HepG2 (cell line): Measurements from ENCODE around the gene TMEM41B. TPM values are rescaled to one million over a fixed set of nuclear protein-coding genes. Genes with fewer than 3 reads are reported as not detected.
"Not testable (repeated sequence)": the region's sequence is repeated elsewhere in the genome, so short reads cannot be mapped to it uniquely, and the experiment has no call there.

Experiments used
- ATAC-seq: fragments of 200-7000 bp; cut with Tn5 transposase; 3 replicates; pipeline ENCODE4 v1.9.1; 2020; ENCODE audit warnings: mild to moderate bottlenecking, moderate library complexity
- BruUV-seq: library from RNA; stranded (reverse); fragments of 400-500 nt; replicated peaks from 2 replicates; lab custom pipeline; 2021; lab: Mats Ljungman, UMichigan
- CTCF ChIA-PET: fragments of 300-600 bp; formaldehyde crosslinking; extraction: SDS; loops from one replicate; lab custom pipeline; 2021; ENCODE audit warnings: low total read pairs, inconsistent platforms, low intra/inter-chr PET ratio; lab: Yijun Ruan, JAX
- POLR2A ChIA-PET: fragments of 350-600 bp; sonication (Branson Sonifier 250); formaldehyde crosslinking; loops from one replicate; lab custom pipeline; 2020; ENCODE audit warnings: antibody characterized with exemption, inconsistent platforms; lab: Yijun Ruan, JAX
- DNase-seq: peaks from one replicate; pipeline ENCODE4 v3.0.0-alpha.2; 2015; ENCODE audit warnings: low spot score
- FAIRE-seq: peaks from 3 replicates; lab custom pipeline; 2011; peaks lifted over from hg19 to GRCh38; lab: Jason Lieb, UNC
- H2AFZ ChIP-seq: one replicate; pipeline ENCODE4 v1.6.1; 2011; ENCODE audit warnings: low read length, inconsistent platforms
- H3K27ac ChIP-seq: fragments of 300-600 bp; 3 replicates; pipeline ENCODE4 v1.8.0; 2011; ENCODE audit warnings: mixed run types, mild to moderate bottlenecking, mixed read lengths, low read length, inconsistent platforms; ENCODE audit not compliant: insufficient read depth; ENCODE audit errors: extremely low read length
- H3K27me3 ChIP-seq, 2 experiments: fragments of 200-600 bp in 1 of 2; 2 replicates in 1 of 2; 3 replicates in 1 of 2; pipeline versions ENCODE4 v1.6.0 to v1.8.0; 2011; ENCODE audit warnings: low read length in 2 of 2, mild to moderate bottlenecking in 2 of 2, moderate library complexity in 2 of 2, inconsistent platforms in 1 of 2; ENCODE audit not compliant: insufficient read depth in 2 of 2, control insufficient read depth in 1 of 2
- H3K36me3 ChIP-seq, 2 experiments: fragments of 200-600 bp in 1 of 2; replicated peaks in 1 of 2; 2 replicates in 1 of 2; 3 replicates in 1 of 2; pipeline versions ENCODE4 v1.5.1 to v1.8.0; 2011; ENCODE audit warnings: low read length in 2 of 2, inconsistent platforms in 1 of 2; ENCODE audit not compliant: insufficient read depth in 2 of 2, control insufficient read depth in 1 of 2
- H3K4me1 ChIP-seq: 2 replicates; pipeline ENCODE4 v1.5.1; 2012; ENCODE audit warnings: low read length, inconsistent platforms; ENCODE audit not compliant: insufficient read depth
- H3K4me2 ChIP-seq: 2 replicates; pipeline ENCODE4 v1.6.0; 2011; ENCODE audit warnings: low read depth, low read length, inconsistent platforms
- H3K4me3 ChIP-seq, 3 experiments: fragments of 200-600 bp in 1 of 3; sonication (generic), shearing (Covaris generic) in 1 of 3; replicated peaks in 1 of 3; 2 replicates each; pipeline ENCODE4 v1.5.1; 2011 to 2016; ENCODE audit warnings: low read length in 3 of 3, inconsistent platforms in 2 of 3, low read depth in 2 of 3, mild to moderate bottlenecking in 2 of 3, control low read depth in 1 of 3, mixed read lengths in 1 of 3; ENCODE audit not compliant: insufficient read depth in 1 of 3
- H3K79me2 ChIP-seq: one replicate; pipeline ENCODE4 v1.6.1; 2011; ENCODE audit warnings: low read length, inconsistent platforms; ENCODE audit not compliant: insufficient read depth
- H3K9ac ChIP-seq: 2 replicates; pipeline ENCODE4 v1.6.0; 2011; ENCODE audit warnings: mild to moderate bottlenecking, low read depth, low read length, inconsistent platforms; ENCODE audit not compliant: insufficient read depth
- H3K9me3 ChIP-seq: 2 replicates; pipeline ENCODE4 v1.5.1; 2012; ENCODE audit warnings: mild to moderate bottlenecking, low read length
- H4K20me1 ChIP-seq: 2 replicates; pipeline ENCODE4 v1.6.0; 2011; ENCODE audit warnings: inconsistent platforms, mild to moderate bottlenecking, low read length, moderate library complexity; ENCODE audit not compliant: insufficient read depth
- CBFB ChIP-seq: sonication (generic); formaldehyde crosslinking; IDR thresholded peaks from 2 replicates; pipeline ENCODE4 v1.4.0; 2020; ENCODE audit warnings: missing genetic modification reagents
- CEBPB ChIP-seq: IDR thresholded peaks from 2 replicates; pipeline ENCODE4 v1.6.1; 2011; ENCODE audit warnings: low read depth, low read length, improper control_type of control experiment, borderline replicate concordance
- GTF3A ChIP-seq: sonication (generic); formaldehyde crosslinking; conservative IDR thresholded peaks from 2 replicates; pipeline ENCODE4 v1.4.0; 2020; ENCODE audit warnings: mild to moderate bottlenecking, missing genetic modification reagents
- NFIB ChIP-seq: sonication (generic); formaldehyde crosslinking; IDR thresholded peaks from 2 replicates; pipeline ENCODE4 v1.9.0; 2021; ENCODE audit warnings: missing genetic modification reagents, mild to moderate bottlenecking, borderline replicate concordance
- NKX3-1 ChIP-seq: sonication (generic); formaldehyde crosslinking; IDR thresholded peaks from 2 replicates; pipeline ENCODE4 v1.5.0; 2020; ENCODE audit warnings: missing genetic modification reagents
- SRF ChIP-seq: IDR thresholded peaks from 2 replicates; pipeline ENCODE4 v1.6.1; 2011; ENCODE audit warnings: mild to moderate bottlenecking, low read depth, low read length, moderate library complexity
- THYN1 ChIP-seq: sonication (generic); formaldehyde crosslinking; IDR thresholded peaks from 2 replicates; pipeline ENCODE4 v1.8.1; 2023; ENCODE audit warnings: low read depth, mild to moderate bottlenecking, moderate library complexity, missing genetic modification reagents, borderline replicate concordance
- ZBTB7A ChIP-seq: sonication (generic); formaldehyde crosslinking; IDR thresholded peaks from 2 replicates; pipeline ENCODE4 v1.8.0; 2022; ENCODE audit warnings: mild to moderate bottlenecking, missing genetic modification reagents
- ZFP36L2 ChIP-seq: sonication (generic); formaldehyde crosslinking; IDR thresholded peaks from 2 replicates; pipeline ENCODE4 v1.4.0; 2020; ENCODE audit warnings: missing genetic modification reagents
- ZNF432 ChIP-seq: sonication (generic); formaldehyde crosslinking; IDR thresholded peaks from 2 replicates; pipeline ENCODE4 v1.5.0; 2020; ENCODE audit warnings: missing genetic modification reagents, mild to moderate bottlenecking, borderline replicate concordance
- ZNF569 ChIP-seq: sonication (generic); formaldehyde crosslinking; IDR thresholded peaks from 2 replicates; pipeline ENCODE4 v1.5.0; 2020; ENCODE audit warnings: mild to moderate bottlenecking, missing genetic modification reagents, moderate library complexity, borderline replicate concordance
- ZNF790 ChIP-seq: sonication (generic); formaldehyde crosslinking; IDR thresholded peaks from 2 replicates; pipeline ENCODE4 v1.8.0; 2022; ENCODE audit warnings: missing genetic modification reagents, mild to moderate bottlenecking, borderline replicate concordance
- ZSCAN20 ChIP-seq: sonication (generic); formaldehyde crosslinking; IDR thresholded peaks from 2 replicates; pipeline ENCODE4 v1.4.0; 2020; ENCODE audit warnings: missing genetic modification reagents, mild to moderate bottlenecking, borderline replicate concordance
- WGBS: methylation state at CpG from one replicate; pipeline ENCODE4 v1.1.6; 2017; ENCODE audit warnings: low lambda C conversion rate; 5-methylcytosine and 5-hydroxymethylcytosine counted together
- in situ Hi-C: cut with HindIII; loops from 2 replicates; pipeline ENCODE4 v1.10.0; 2017; ENCODE audit warnings: low pct_unique_long_range_greater_than_20kb; ENCODE audit not compliant: extremely low pct_ligation_motif_present
- intact Hi-C: fragments of 100-400 bp; cut with micrococcal nuclease; formaldehyde crosslinking; loops from one replicate; pipeline ENCODE4 v1.10.0; 2022; ENCODE audit not compliant: unreplicated experiment
- polyA plus RNA-seq, 8 experiments: library from polyadenylated mRNA; depleted of rRNA in 3 of 8; stranded (reverse) in 7 of 8; unstranded in 1 of 8; fragments of >200 nt; fragmentation: Illumina TruSeq in 4 of 8; extraction: Trizol in 4 of 8; gene quantifications; 2 replicates each; pipeline versions ENCODE4 v1.2.1 to v1.2.3, GENCODE V29; 2011 to 2016; ENCODE audit warnings: low read depth in 4 of 8, missing spikeins in 1 of 8, mixed read lengths in 1 of 8; ENCODE audit not compliant: insufficient read depth in 1 of 8
- total RNA-seq, 5 experiments: library from RNA; depleted of rRNA; stranded (reverse); fragments of >200 nt; fragmentation: Illumina TruSeq; extraction: Trizol; gene quantifications; 2 replicates each; pipeline ENCODE4 v1.2.3, GENCODE V29; 2016; ENCODE audit warnings: low read depth in 1 of 5
- TF ChIP-seq, protein P1 (sequence below): sonication (generic); formaldehyde crosslinking; conservative IDR thresholded peaks from 2 replicates; pipeline ENCODE4 v1.5.0; 2020; ENCODE audit warnings: missing genetic modification reagents
- TF ChIP-seq, protein P2 (sequence below): sonication (generic); formaldehyde crosslinking; IDR thresholded peaks from 2 replicates; pipeline ENCODE4 v1.4.0; 2020; ENCODE audit warnings: missing genetic modification reagents

The TMEM41B gene
- total and polyA plus RNA-seq, 2 of the 13 experiments (the other 11 are each of a cell fraction or from before 2014, with no cell fraction given), result 36.8 to 48.1 TPM

DNA sequence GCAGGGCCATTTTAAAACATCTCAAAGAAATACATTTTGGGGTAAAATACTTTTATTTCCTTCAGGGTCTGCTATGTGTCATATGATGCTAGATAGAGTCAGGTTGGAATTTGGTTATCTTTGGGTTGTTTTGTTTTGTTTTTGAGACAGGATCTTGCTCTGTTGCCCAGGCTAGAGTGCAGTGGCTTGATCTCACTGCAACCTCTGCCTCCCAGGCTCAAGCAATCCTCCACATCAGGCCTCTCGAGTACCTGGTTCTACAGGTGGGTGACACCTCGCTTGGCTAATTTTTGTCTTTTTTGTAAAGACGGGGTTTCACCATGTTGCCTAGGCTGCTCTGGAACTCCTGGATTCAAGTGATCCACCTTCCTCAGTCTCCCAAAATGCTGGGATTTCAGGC is 66.5 kb downstream of the TMEM41B start:
- Histone ChIP-seq H3K27me3 (no peaks in the 10 kb centered on the region), H3K4me3 (no peak overlapping the region), H3K9me3 (no peaks in the 10 kb centered on the region), H4K20me1 (peaks cover 24% of the 10 kb centered on the region; the same call in 1 of the 2 replicates), H3K36me3 (no peaks in the 10 kb centered on the region; a peak in 1 of 5 replicates), H3K9ac (no peak overlapping the region), H3K79me2 (peaks cover 71% of the 10 kb centered on the region), H2AFZ (no peak overlapping the region), H3K4me1 (peaks cover 11% of the 10 kb centered on the region), H3K27ac (no peak overlapping the region), H3K4me2 (no peak overlapping the region)
- WGBS, result 95% methylated on average over 3 of the region's 3 CpGs
- DNase-seq (no peak), FAIRE-seq (no peak), ATAC-seq (no peak)
- intact Hi-C loops (no loop called here), in situ Hi-C loops (no loop called here)
- CTCF ChIA-PET, result no interaction called here
- BruUV-seq, result no TSS peak
- POLR2A ChIA-PET, result no interaction called here
- TF ChIP-seq, protein P1, sequence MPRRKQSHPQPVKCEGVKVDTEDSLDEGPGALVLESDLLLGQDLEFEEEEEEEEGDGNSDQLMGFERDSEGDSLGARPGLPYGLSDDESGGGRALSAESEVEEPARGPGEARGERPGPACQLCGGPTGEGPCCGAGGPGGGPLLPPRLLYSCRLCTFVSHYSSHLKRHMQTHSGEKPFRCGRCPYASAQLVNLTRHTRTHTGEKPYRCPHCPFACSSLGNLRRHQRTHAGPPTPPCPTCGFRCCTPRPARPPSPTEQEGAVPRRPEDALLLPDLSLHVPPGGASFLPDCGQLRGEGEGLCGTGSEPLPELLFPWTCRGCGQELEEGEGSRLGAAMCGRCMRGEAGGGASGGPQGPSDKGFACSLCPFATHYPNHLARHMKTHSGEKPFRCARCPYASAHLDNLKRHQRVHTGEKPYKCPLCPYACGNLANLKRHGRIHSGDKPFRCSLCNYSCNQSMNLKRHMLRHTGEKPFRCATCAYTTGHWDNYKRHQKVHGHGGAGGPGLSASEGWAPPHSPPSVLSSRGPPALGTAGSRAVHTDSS (CRISPR knock-in tag), result no peak
- TF ChIP-seq ZFP36L2 (CRISPR knock-in tag) (no peak), GTF3A (no peak), ZNF569 (no peak), ZBTB7A (CRISPR knock-in tag) (no peak), SRF (no peak), CBFB (CRISPR knock-in tag) (no peak), NKX3-1 (CRISPR knock-in tag) (no peak), CEBPB (no peak), ZSCAN20 (no peak), THYN1 (CRISPR knock-in tag) (no peak), ZNF432 (CRISPR knock-in tag) (no peak), ZNF790 (no peak), NFIB (no peak)
- TF ChIP-seq, protein P2, sequence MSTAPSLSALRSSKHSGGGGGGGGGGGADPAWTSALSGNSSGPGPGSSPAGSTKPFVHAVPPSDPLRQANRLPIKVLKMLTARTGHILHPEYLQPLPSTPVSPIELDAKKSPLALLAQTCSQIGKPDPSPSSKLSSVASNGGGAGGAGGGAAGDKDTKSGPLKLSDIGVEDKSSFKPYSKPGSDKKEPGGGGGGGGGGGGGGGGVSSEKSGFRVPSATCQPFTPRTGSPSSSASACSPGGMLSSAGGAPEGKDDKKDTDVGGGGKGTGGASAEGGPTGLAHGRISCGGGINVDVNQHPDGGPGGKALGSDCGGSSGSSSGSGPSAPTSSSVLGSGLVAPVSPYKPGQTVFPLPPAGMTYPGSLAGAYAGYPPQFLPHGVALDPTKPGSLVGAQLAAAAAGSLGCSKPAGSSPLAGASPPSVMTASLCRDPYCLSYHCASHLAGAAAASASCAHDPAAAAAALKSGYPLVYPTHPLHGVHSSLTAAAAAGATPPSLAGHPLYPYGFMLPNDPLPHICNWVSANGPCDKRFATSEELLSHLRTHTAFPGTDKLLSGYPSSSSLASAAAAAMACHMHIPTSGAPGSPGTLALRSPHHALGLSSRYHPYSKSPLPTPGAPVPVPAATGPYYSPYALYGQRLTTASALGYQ, result no peak

GRCh38 chr11:9236242-9236641 is 78.2 kb downstream of the TMEM41B start:
- not testable (repeated sequence) for FAIRE-seq, BruUV-seq

More at GRCh38 chr11:9236242-9236641, 78.2 kb downstream of the TMEM41B start:
- CTCF ChIA-PET, ATAC-seq, H3K4me3 ChIP-seq, H3K9ac ChIP-seq, DNase-seq, H3K9me3 ChIP-seq, H3K4me2 ChIP-seq, H2AFZ ChIP-seq, H3K27me3 ChIP-seq, intact Hi-C loops, POLR2A ChIA-PET, H3K36me3 ChIP-seq, H3K4me1 ChIP-seq, H3K27ac ChIP-seq, in situ Hi-C loops: not testable (repeated sequence)
- Histone ChIP-seq H4K20me1 (peaks cover 18% of the 10 kb centered on the region; the same call in 1 of the 2 replicates), H3K79me2 (peaks cover 82% of the 10 kb centered on the region)
- 98% methylated on average over 10 of the region's 10 CpGs for WGBS
